Panc1 (cell line): Measurements from ENCODE around the gene NUP54.

Experiments
- POLR2AphosphoS5 ChIP-seq: IDR thresholded peaks from 2 replicates; pipeline ENCODE4 v1.6.1; 2012; ENCODE audit warnings: mild to moderate bottlenecking, low read depth, low read length, moderate library complexity
- TF ChIP-seq, protein P1 (sequence below): fragments of 450-650 bp; IDR thresholded peaks from 2 replicates; pipeline ENCODE4 v1.5.1; 2017; ENCODE audit warnings: mild to moderate bottlenecking
- TF ChIP-seq, protein P2 (sequence below), 2 experiments: IDR thresholded peaks; 2 replicates each; pipeline ENCODE4 v1.6.1; 2011 to 2012; ENCODE audit warnings: low read depth in 2 of 2, control low read depth in 1 of 2, low read length in 1 of 2, mild to moderate bottlenecking in 1 of 2, moderate library complexity in 1 of 2; ENCODE audit not compliant: insufficient read depth in 1 of 2

DNA sequence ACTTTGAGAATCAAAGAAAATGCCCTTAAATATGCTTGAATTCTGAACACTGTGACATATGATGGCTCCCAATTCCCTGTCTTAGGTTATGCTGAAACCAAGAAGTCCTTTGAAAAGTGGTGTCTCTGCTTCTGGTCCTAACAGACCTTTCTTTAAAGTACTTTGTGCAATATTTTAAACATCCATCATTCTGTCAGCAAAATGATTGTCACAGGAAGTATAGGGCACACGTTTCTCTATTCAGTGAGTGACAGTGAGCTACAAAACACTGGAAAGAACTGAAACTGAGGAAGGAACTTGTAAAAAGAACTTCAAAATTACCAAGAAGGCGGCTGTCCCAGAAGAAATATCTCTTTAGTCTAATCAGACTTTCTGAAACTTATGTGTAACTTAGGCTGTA, 12.2 kb upstream of the NUP54 start:
- TF ChIP-seq, protein P1, sequence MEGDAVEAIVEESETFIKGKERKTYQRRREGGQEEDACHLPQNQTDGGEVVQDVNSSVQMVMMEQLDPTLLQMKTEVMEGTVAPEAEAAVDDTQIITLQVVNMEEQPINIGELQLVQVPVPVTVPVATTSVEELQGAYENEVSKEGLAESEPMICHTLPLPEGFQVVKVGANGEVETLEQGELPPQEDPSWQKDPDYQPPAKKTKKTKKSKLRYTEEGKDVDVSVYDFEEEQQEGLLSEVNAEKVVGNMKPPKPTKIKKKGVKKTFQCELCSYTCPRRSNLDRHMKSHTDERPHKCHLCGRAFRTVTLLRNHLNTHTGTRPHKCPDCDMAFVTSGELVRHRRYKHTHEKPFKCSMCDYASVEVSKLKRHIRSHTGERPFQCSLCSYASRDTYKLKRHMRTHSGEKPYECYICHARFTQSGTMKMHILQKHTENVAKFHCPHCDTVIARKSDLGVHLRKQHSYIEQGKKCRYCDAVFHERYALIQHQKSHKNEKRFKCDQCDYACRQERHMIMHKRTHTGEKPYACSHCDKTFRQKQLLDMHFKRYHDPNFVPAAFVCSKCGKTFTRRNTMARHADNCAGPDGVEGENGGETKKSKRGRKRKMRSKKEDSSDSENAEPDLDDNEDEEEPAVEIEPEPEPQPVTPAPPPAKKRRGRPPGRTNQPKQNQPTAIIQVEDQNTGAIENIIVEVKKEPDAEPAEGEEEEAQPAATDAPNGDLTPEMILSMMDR = no peak
- TF ChIP-seq POLR2AphosphoS5 = no peak
- TF ChIP-seq, protein P2, sequence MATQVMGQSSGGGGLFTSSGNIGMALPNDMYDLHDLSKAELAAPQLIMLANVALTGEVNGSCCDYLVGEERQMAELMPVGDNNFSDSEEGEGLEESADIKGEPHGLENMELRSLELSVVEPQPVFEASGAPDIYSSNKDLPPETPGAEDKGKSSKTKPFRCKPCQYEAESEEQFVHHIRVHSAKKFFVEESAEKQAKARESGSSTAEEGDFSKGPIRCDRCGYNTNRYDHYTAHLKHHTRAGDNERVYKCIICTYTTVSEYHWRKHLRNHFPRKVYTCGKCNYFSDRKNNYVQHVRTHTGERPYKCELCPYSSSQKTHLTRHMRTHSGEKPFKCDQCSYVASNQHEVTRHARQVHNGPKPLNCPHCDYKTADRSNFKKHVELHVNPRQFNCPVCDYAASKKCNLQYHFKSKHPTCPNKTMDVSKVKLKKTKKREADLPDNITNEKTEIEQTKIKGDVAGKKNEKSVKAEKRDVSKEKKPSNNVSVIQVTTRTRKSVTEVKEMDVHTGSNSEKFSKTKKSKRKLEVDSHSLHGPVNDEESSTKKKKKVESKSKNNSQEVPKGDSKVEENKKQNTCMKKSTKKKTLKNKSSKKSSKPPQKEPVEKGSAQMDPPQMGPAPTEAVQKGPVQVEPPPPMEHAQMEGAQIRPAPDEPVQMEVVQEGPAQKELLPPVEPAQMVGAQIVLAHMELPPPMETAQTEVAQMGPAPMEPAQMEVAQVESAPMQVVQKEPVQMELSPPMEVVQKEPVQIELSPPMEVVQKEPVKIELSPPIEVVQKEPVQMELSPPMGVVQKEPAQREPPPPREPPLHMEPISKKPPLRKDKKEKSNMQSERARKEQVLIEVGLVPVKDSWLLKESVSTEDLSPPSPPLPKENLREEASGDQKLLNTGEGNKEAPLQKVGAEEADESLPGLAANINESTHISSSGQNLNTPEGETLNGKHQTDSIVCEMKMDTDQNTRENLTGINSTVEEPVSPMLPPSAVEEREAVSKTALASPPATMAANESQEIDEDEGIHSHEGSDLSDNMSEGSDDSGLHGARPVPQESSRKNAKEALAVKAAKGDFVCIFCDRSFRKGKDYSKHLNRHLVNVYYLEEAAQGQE (IDR thresholded peaks at IDR 0.05; ENCODE audit: insufficient read depth in 1 of 2, low read depth in 2 of 2, low read length in 1 of 2) = no peak
